GM19043 (cell line): Measurements from ENCODE around the gene DLG1.

Source experiments
- ATAC-seq: cut with Tn5 transposase; IDR thresholded peaks from one replicate; pipeline ENCODE4 v1.9.1; 2021; ENCODE audit warnings: low read depth; ENCODE audit not compliant: unreplicated experiment

Gene DLG1

GRCh38 chr3:197023241-197023997, 275.0 kb downstream of the DLG1 start:
- ATAC-seq, result peak; percentile 58

DNA sequence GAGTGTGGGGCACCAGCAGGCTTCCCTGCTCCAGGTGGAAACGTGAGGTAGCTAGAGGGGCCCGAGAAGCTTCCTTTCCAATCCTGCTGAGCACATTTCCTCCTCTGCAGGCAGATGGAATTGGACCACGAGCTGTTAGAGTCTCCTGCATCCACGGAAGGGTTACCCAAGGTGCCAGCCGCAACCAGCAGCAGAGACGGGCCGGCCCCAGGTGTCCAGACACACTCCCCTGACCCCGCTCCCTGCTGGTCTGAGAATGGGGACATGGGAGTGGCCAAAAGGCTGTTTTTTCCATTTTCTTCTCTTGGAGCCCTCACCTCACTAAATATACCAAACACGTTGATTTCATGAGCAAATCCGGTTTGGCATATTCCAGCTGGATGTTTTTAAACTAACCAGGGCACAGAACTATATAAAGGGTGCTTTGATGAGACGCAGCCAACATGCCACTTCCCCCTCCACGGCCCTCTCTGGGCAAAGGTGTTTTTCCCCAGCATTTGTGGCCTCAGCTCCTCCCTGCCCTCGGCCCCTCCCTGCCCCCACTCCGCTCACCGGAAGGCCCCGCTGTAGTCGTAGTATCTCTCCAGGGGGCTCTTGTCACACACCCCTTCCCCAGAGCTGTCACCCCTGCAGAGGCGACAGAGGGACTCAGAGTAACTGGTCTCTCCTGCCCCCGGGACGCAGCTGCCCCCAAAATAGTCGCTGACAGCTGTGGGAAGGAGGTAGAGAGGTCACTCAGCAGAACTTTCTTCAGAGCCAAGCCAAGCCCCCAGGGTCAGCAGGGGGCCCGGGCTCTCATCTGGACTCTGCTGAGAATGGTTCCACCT, 275.8 kb downstream of the DLG1 start:
- no peak for ATAC-seq

DNA sequence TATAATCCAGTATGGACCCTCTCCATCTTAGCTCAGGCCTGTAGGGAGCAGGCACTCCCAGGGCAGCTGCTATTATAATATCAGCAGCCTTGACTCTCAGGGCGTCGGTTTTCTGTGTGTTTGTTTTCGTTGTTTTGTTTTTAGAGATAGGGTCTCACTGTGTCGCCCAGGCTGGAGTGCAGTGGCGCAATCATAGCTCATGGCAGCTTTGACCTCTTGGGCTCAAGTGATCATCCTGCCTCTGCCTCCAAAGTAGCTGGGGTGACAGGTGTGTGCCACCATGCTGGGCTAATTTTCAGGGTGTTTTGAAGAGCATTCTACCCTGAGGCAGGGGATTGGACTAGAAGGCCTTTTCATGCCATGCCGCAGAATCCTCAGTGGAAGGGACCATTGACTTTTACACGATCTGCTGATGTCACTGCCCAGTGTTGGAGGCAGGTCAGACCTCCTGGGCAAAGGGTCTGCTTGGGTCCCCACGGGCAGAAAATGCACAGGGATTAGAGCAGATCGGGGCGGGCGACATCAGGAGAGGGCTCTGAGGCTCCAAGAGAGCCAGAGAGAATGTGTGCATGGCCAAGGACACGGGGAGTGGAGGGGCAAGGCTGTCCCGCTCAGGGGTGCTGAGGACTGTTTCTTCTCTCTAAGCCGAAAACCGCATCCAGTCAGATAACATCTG, 276.5 kb downstream of the DLG1 start:
- no peak for ATAC-seq

DNA sequence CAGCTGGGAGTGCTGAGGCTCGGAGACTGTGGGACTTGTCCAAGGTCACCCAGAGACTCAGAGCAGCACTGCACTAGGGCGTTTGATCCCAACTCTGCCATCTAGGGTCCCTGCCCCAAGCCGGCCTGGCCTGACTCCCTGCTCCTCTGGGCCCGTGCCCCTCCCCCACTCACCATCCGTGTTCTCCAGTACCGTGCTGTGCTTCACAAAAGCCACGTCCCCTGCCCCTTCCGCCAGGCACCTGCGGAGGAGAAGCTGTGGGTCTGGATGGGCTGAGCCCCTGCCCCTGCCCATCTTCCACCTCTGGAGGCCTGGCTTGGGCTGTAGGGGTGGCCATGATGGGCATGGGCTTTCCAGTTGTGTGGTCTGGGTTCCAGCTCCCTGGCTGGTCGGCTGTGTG, 277.2 kb downstream of the DLG1 start:
- ATAC-seq, result no peak

DNA sequence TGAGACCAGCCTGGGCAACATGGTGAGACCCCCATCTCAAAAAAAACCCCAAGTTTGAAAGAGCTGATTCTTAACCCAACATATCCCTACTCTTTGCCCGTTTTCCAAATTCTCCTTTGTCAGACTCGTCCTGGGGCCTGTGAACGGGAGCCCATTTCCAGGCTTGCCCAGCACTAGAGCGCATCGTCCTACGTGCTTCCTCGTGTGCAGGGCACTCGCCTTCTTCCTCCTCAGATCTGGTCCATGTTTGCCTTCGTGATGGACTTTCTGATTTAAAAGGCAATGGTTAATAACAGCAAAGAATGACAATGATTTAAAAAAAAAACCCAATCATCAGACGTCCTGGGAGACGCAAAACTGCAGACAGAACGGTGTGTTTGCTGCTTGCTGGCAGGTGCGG, 278.9 kb downstream of the DLG1 start:
- no peak for ATAC-seq

DNA sequence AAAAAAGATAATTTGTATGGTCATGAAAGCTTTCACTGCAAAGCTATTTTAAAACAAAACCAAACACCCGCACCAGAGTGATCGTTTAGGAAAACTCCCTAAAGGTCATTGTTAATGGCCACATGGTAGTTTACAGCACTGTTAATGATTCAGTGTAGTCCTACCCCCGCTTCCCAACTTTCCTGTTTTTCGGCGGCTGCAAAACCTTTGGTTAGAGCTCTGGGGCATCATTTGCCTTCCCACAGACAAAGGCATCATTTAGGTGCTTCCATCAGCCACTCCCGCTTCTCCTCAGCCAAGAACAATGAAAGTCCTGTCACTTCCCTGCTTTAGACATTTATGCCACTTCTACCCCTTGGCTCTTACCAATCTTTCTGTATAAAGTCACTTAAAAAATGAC, 279.4 kb downstream of the DLG1 start:
- ATAC-seq, result no peak

DNA sequence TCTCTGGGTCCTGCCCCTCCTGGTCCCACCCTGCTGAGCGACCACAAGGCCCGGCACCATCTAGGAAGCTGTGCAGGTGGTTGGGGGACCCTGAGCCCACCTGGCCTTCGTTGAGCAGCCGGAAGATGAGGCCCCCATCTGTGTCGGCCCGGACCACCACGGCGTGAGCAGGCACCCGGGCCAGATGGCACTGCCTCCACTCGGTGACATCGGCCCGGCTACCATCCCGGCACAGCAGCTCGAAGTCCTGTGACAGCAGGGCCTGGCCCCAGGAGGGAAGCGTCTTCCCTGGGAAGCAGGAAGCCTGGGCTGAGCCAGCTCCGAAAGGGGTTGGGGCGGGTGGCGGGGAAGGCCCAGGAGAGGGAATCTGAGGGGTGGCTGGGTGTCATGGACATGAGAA, 281.4 kb downstream of the DLG1 start:
- ATAC-seq, result no peak

- no peak for ATAC-seq
Measured at GRCh38 chr3:197015790-197016736, 282.3 kb downstream of the DLG1 start.

DNA sequence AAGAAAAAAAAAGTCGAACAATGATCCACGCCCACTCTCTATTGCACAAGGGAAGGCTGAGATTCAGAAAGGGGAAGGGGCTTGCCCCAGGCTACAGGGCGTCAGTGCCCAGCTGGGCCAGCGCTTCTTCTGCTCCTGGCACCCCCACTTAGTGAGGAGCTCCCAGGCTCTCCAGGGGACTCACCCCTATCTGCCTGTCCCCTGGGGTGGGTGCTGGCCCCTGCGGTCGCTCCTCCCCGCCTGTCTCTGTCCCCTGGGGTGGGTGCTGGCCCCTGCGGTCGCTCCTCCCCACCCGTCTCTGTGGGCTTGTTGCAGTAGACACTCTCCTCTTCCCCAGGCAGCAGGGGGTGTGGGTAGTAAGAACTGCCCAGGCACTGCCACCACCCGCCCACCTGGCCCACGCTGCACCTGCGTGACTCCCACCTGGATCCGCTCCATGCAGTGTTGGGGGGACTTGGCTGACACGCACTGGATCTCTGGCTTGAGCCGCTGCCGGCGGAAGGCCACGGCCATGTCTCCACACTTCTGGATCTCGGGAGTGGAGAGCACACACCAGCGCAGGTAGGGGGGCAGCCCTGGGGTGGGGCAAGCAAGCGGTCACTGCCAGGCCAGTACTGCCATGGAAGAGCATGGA, 283.4 kb downstream of the DLG1 start:
- ATAC-seq, result no peak

- no peak for ATAC-seq
Measured at GRCh38 chr3:197014024-197014423, 284.4 kb downstream of the DLG1 start.

DNA sequence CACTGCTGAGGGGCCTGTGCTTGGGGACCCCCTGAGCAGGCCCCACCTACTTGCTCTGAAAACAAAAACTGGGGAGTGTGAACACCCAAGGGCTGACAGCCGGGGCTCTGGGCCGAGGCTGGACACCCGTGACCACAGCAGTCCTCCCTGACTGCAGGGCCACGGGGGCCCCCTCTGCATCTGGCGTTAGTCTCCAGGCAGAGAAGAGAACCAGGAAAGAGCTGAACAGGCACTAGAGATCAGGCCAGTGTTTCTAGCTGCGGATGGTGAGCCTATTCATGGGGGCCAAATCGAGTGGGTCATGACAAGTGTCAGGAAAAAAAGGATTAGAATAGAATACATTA, 285.9 kb downstream of the DLG1 start:
- no peak for ATAC-seq

DNA sequence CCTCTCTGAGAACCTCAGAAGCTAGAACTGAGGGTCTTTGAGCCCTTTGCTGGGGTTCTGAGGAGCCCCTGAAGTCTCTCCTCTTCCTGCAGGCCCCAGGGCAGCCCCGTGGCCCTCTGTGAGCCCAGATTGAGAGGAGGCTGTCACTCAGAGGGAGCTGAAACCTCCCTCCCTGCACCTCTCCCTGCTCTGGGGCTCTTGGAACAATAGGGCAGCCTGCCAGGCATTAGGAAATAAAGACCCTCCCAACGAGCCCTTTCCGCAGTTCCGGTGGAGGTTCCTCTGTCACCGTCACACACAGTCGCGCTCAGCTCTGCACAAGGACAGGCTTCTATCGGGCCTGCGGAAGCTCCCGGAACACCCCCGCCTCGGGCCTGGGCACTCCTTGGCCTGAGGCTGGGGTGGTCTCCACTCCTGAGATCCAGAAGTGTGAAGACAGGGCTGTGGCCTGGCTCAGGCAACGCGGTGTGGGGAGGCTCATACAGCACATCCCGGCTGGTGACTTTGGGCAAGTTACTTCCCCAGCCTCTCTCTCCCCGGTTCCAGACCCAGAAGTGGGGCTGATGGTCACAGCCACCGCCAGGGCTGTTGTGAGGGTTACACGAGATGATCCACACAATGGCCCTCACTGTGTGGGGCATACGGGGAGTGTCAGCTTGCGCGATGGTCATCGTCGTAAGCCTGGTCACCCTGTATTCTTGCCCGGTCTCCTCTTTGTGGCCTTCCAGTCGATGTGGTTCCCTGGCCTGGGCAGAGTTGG, 286.5 kb downstream of the DLG1 start:
- no peak for ATAC-seq

GRCh38 chr3:197010556-197011351, 287.7 kb downstream of the DLG1 start:
- no peak for ATAC-seq

DNA sequence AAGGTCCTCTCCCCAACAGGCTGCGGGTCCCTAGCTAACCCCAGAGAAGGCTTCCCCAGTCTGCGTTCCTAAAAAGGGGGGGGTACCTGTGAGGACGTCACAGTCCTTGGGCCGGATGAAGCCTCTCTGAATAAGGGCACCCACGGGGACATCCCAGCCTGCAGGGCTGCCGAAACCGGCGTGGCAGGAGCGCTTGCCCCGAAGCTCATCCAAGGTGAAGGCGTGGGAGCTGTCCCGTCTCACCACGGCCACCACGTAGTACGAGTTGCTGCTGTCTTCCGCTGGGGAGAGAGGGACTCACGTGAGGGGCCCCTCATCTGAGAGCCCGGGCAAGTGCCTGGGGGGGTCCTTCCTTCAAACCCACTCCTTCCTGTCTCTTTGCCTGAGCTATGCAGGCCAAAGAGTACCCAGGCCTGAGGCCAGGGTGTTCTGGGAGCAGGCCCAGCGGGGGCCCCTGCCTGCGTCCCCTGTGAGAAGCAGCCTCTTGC, 288.8 kb downstream of the DLG1 start:
- no peak for ATAC-seq

- ATAC-seq, result no peak
Measured at GRCh38 chr3:197008436-197009209, 289.8 kb downstream of the DLG1 start.

DNA sequence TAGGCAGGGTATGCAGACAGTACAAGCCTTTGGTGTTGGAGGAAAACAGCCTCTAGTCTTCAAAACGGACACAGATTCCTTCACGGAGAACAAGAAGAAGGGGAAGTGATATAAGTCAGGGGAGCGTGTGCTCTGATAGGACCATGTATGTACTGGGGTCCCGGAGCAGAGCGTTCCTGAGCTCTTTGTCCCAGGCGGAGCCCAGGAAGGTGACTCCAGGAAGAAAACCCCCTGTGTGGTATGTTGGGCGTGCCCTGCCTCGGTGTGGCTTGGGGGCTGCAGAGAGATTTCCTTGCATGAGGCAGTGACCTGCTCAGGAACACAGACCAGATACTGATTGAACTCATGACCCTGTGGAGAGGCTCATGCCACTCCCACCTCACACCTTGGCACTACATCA, 290.5 kb downstream of the DLG1 start:
- no peak for ATAC-seq

DNA sequence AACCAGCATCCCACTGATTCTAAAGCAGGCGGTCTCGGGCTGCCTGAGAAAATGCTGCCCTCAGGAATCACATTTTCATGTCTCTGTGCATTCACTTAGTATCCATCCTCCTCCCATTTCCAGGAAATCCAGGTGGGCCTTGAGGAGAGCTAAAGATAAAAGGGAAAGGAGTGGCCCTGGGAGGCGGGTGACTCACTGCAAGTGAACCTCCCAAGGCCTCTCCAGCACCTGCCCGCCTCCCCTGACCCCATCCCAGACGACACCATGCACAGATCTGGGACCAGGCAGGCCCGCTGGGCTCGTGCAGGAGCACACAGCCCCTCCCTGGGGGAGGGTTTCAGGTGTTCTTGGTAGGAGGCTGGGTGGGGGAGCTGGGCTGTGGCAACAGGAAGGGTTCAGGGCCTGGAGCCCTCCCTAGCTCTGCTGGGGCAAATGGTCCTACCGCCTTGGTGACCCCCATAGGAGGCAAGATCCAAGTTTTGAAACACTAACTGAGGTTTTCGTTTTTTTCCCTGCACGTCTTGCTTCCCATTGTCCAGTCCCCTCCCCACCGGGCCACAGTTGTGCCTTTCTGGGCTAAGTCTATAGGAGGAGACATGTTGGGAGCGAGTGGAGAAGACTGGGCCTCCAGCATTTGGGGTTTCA, 291.0 kb downstream of the DLG1 start:
- no peak for ATAC-seq
